K562 (cell line): ENCODE measurements around the gene RDH16.

Experiments
- MCM2 ChIP-seq: fragments of 450-650 bp; IDR thresholded peaks from 2 replicates; pipeline ENCODE4 v1.6.1; 2017; ENCODE audit warnings: low read depth, mild to moderate bottlenecking
- ZNF134 ChIP-seq: fragments of 250-450 bp; sonication (Bioruptor Pico); conservative IDR thresholded peaks from 2 replicates; pipeline ENCODE4 v1.4.0; 2020

GRCh38 chr12:56951582-56952339 is 5.6 kb downstream of the RDH16 start:
- TF ChIP-seq MCM2 (no peak), ZNF134 (CRISPR knock-in tag) (no peak)
